Hepatic stellate cell (primary cell): ENCODE results near the gene CDH19.

Experiments used
- DNase-seq: peaks from one replicate; pipeline ENCODE4 v3.0.0; 2011; ENCODE audit warnings: low spot score

The CDH19 gene

DNA sequence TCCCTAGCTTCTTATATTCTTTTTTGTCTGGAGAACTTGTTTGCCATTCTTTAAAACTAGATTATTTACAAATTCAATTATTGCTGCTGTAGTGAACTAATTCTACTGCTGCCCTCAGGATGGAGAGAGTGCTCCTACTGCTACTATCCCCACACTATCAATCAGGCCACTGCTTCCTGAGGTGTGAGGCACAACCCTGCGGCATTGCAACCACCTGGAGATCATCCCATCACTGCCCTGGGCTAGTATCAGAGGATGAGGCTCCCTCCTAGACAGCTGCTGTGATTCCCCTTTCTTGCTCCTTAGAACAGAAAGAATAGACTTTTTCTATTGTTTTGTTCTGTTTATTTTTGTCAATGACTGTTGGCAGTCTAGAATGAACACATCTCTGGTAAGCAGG, 146.6 kb downstream of the CDH19 start:
- no peak for DNase-seq
